Stimulated activated CD4-positive, alpha-beta T cell treated with anti-CD3 and anti-CD28 coated beads, Interleukin-12 subunit alpha, Interleukin-12 subunit beta, amount 100 ng/mL, for 24 hours (primary cell): ENCODE results near the gene FBXO22.
"Not testable (repeated sequence)": the region's sequence is repeated elsewhere in the genome, so short reads cannot be mapped to it uniquely, and the experiment has no call there.

Experiments used
- DNase-seq, 2 experiments: peaks; one replicate each; pipeline ENCODE4 v3.0.0-alpha.2; 2020; ENCODE audit warnings: low read depth in 2 of 2

The FBXO22 gene

GRCh38 chr15:75920079-75920478 lies 16.4 kb downstream of the FBXO22 start:
- DNase-seq, result no peak

DNA sequence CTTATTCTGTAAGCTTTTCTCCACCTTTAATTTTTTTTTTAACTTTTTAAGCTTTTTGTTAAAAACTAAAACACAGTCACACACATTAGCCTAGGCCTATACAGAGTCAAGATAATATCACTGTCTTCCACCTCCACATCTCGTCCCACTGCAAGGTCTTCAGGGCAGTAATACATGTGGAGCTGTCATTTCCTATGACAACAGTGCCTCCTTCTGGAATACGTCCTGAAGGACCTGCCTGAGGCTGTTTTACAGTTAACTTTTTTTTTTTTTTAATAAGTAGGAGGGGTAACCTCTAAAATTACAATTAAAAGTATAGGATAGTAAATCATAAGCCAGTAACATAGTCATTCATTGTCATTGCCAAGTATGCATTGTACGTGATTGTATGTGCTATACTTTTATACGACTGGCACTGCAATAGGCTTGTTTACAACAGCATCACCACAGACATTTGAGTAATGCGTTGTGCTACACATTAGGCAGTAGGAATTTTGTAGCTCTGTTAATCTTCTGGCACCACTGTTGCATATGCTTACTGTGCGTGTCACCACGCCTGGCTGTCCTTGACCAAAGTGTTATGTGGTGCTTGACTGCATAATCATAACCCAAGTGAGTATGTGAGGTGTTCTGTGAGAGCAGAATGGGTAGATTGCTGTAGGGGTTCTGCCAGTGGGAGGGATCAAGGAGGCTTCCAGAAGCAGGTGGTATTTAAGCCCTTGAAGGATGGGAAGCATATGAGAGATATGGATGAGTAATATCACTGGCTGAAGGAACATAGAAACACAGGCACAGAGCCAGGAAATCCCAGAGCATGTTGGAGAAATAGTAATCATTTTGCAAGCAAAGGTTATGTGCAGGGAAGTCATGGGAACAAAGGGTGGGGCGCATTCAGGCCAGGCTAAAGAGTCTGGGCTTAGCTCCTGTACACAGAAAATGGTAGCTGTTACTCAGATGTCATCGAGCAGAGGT lies 18.3 kb downstream of the FBXO22 start:
- no peak for DNase-seq

- no peak for DNase-seq
Observed at GRCh38 chr15:75923756-75924155, 20.1 kb downstream of the FBXO22 start.

DNA sequence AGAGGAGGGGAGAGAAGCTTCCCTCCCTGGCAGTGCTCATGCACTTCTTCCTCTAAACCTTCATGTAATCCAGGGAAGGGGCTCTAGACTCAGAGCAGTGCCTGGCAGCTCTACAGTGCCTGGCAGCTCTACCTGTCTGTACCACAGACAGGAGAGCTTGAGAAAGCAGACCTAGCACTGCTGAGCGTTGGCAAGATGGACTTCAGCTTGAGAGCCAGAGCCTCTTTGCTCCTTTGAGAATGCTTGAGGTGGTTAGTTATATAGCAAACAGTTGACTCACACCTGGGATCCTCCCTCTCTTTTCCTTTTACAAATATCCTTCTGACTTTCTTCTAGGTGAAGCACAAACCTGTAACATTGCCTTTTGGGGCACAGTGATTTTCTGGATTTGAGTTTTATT lies 20.9 kb downstream of the FBXO22 start:
- DNase-seq, result no peak

- no peak for DNase-seq
Observed at GRCh38 chr15:75925440-75925839, 21.8 kb downstream of the FBXO22 start.

DNA sequence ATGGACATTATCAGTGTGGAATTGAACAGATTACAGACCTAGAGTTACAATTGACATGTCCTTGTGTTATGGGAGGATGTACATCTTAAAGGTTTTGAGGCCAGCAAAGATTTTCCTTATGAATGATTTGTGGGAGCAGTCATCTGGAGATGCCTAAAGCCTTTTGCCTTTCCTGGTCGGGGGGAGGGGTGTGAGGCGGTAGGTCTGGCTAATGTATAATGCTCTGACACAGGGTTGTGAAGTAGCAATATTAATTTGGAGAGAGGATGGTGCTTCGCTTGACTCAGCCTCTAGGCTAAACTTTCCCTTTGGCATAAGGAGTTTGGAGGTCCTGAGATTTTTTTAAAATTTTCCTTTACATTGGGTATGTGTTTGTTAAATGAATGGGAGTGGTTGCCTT lies 23.3 kb downstream of the FBXO22 start:
- no peak for DNase-seq

- DNase-seq, result no peak
Observed at GRCh38 chr15:75927601-75928000, 23.9 kb downstream of the FBXO22 start.

GRCh38 chr15:75928680-75929608 lies 25.3 kb downstream of the FBXO22 start:
- no peak for DNase-seq

DNA sequence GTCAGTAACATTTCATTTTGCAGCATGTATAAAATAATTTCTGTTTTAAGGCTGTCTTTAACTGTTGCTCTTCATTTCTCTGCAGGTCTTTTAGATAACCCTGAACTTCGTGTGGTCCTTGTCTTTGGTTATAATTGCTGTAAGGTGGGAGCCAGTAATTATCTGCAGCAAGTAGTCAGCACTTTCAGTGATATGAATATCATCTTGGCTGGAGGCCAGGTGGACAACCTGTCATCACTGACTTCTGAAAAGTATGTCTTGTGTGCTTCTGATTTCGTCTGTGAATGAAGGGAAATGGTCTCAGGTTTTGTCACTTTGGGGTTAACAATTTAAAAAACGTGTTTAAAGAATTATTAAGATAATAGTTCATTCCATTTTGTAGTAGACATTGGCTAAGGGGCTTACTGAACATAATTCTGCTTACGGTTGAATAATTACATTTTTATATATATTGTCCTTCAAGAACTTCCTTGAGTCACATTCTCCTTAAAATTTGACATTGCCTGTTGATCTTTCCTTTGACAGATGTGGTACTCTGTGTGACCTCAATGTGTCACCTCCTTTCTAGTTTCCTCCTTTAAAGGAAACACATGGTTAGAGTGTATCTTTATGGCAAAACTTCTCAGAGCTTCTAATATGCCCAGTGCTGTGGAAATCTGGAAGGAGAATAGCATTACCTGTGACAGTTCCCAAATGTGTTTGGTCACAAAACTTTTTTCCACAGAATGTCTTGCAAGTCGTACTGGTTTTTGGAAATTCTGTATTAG lies 26.3 kb downstream of the FBXO22 start:
- no peak for DNase-seq

DNA sequence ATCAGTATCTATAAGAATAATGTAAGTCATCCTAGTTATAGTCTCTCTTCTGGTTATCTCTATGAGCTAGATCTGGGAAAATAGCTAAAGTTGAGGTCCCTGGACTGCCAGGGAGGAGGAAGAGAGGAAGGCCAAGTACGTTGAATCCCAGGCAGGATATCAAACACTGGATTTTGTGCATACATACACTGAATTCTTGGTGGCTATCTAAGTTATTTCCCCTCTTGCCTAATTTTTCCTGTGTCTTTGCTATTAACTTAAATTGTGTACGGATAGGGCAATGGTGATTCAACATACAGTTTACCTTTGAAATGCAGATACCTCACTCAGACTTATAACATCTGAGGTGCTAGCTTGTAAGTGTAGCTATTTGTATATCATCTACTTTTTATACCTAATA lies 27.2 kb downstream of the FBXO22 start:
- DNase-seq, result no peak

- no peak for DNase-seq
Observed at GRCh38 chr15:75942464-75942863, 38.8 kb downstream of the FBXO22 start.

- DNase-seq, result no peak
Observed at GRCh38 chr15:75943246-75943645, 39.6 kb downstream of the FBXO22 start.

DNA sequence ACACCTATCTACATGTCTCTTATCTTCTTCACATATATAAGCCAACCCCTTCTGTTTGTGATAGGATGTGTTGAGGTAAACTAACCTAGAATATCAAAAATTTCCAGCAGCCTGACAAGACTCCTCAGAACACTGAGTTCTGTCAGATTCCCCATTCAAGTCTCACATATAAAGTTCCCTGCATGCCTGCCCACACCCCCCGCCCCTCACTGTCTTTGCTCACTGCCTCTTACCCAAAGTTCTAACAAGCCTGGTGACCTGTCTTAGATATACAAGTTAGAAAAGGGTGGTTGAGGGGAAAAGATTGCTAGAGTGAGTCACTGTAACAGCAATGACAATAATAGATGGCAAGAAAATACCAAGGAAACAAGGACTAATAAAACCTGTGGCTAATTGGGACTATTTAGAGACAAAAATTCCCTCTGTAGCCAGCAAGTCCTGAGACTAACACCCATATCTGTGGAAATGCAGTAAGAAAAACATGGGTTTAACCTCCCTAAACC lies 40.1 kb downstream of the FBXO22 start:
- no peak for DNase-seq

GRCh38 chr15:75945953-75946352 lies 42.3 kb downstream of the FBXO22 start:
- DNase-seq, result no peak

- DNase-seq, result no peak
Observed at GRCh38 chr15:75947092-75947491, 43.4 kb downstream of the FBXO22 start.

GRCh38 chr15:75948761-75949296 lies 45.2 kb downstream of the FBXO22 start:
- DNase-seq, result no peak

GRCh38 chr15:75952525-75952924 lies 48.8 kb downstream of the FBXO22 start:
- DNase-seq, result no peak

DNA sequence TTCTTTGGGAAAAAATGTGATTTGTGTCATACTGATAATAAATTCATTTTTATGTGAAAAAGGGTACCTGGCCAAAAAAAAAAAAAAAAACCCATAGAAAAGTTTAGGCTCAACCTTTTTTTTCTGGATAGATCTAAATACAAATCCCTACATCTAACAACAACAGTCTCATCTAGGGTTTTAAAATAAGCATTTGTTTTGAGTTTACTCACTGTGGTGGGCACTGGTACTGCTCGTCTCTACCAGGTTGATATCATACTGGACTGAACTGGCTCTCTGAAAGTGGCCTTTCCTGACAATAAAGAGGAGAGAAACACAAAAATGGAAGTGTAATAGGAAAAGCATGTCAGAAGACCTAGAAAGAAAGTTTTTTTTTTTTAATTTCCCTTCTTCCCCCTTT lies 52.0 kb downstream of the FBXO22 start:
- DNase-seq, result no peak

DNA sequence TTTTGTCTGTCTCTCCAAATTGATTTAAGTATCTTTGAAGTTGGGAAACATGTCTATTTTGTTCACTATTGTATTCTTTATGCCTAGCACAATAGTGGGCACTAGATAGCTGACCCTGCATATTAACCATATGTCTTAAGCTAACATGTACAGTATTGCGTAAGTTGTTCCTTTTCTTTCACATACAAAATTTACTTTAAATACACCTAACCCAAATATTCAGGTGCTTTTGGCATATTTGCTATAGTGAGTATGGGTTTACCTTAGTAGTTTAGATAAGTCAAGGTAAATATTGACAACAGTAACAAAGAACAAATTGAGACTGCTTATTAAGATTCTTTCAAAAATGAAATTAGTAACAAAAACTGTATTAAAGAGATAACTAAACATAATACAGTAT lies 57.7 kb downstream of the FBXO22 start:
- DNase-seq, result no peak

- DNase-seq, result no peak
Observed at GRCh38 chr15:75966073-75966472, 62.4 kb downstream of the FBXO22 start.

DNA sequence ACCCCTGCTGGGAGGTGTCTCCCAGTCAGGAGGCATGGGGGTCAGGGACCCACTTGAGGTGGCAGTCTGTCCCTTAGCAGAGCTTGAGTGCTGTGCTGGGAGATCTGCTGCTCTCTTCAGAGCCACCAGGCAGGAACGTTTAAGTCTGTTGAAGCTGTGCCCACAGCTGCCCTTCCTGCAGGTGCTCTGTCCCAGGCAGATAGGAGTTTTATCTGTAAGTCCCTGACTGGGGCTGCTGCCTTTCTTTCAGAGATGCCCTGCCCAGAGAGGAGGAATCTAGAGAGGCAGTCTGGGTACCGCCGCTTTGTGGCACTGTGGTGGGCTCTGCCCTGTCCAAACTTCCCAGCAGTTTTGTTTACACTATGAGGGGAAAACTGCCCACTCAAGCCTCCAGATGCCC lies 73.1 kb downstream of the FBXO22 start:
- not testable (repeated sequence) for DNase-seq
